ENCODE results near the gene OGDHL. TPM values are rescaled to one million over a fixed set of nuclear protein-coding genes. Genes with fewer than 3 reads are reported as not detected.

The OGDHL gene
- total and polyA plus RNA-seq, 8 donors: 0.31 to 26.8 (median 3.7) TPM; not detected in 1

DNA sequence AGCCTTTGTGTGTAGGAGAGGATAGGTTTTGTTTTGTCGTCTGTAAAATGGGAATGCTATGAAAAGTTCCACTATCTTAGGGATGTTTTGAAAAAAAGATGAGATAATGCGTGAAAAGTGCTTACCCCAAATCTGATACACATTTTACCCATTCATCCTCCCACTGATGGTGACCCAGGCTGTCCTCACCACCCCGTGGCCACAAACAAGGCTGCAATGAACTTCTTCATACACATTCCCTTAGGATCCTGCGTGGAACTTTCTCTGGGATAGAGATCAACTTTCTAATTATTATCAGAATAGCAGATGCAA is 399 bp upstream of the OGDHL start:
- no peak for TF ChIP-seq EP300 (IDR thresholded peaks at IDR 0.05)
- TF ChIP-seq POLR2AphosphoS5 (IDR thresholded peaks at IDR 0.05): no peak
- TF ChIP-seq POLR2A (IDR thresholded peaks at IDR 0.05): no peak
- TF ChIP-seq, protein P1, sequence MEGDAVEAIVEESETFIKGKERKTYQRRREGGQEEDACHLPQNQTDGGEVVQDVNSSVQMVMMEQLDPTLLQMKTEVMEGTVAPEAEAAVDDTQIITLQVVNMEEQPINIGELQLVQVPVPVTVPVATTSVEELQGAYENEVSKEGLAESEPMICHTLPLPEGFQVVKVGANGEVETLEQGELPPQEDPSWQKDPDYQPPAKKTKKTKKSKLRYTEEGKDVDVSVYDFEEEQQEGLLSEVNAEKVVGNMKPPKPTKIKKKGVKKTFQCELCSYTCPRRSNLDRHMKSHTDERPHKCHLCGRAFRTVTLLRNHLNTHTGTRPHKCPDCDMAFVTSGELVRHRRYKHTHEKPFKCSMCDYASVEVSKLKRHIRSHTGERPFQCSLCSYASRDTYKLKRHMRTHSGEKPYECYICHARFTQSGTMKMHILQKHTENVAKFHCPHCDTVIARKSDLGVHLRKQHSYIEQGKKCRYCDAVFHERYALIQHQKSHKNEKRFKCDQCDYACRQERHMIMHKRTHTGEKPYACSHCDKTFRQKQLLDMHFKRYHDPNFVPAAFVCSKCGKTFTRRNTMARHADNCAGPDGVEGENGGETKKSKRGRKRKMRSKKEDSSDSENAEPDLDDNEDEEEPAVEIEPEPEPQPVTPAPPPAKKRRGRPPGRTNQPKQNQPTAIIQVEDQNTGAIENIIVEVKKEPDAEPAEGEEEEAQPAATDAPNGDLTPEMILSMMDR (IDR thresholded peaks at IDR 0.05): no peak
- Histone ChIP-seq H3K27ac (no peak overlapping the region), H3K36me3 (no peaks in the 10 kb centered on the region), H3K27me3 (peaks cover 0 to 83% (median 16%) of the 10 kb centered on the region in 3 donors), H3K4me3 (peak overlapping the region; percentile 50 to 77 (median 60)), H3K4me1 (peaks cover 5 to 14% (median 11%) of the 10 kb centered on the region in 4 donors), H3K9me3 (peaks cover 0 to 15% (median 5%) of the 10 kb centered on the region in 4 donors)
- no peak for DNase-seq
- intact Hi-C loops (cut with DNase I; ENCODE audit: low total_unique reads): no loop called here
- 32 to 41% (median 38%) methylated on average over 4 of the region's 4 CpGs for WGBS, 5 donors

- Histone ChIP-seq H3K36me3 (no peaks in the 10 kb centered on the region), H3K27ac (no peak overlapping the region), H3K4me1 (peaks cover 5 to 14% (median 11%) of the 10 kb centered on the region in 4 donors), H3K9me3 (peaks cover 0 to 2% (median under 1%) of the 10 kb centered on the region in 4 donors), H3K4me3 (peak overlapping the region; percentile 50 to 77 (median 60)), H3K27me3 (peaks cover 0 to 77% (median 16%) of the 10 kb centered on the region in 3 donors)
- peak; percentile 9 to 16 for DNase-seq
- WGBS, 5 donors: 15 to 23% (median 21%) methylated on average over 13 to 16 of the region's 16 CpGs
- intact Hi-C loops (cut with DNase I; ENCODE audit: low total_unique reads): no loop called here
- TF ChIP-seq POLR2AphosphoS5 (IDR thresholded peaks at IDR 0.05): no peak
- no peak for TF ChIP-seq EP300 (IDR thresholded peaks at IDR 0.05)
- no peak for TF ChIP-seq POLR2A (IDR thresholded peaks at IDR 0.05)
- TF ChIP-seq, protein P1 (IDR thresholded peaks at IDR 0.05): no peak
These were observed 828 bp downstream of the OGDHL start for GRCh38 chr10:49761201-49761788.

DNA sequence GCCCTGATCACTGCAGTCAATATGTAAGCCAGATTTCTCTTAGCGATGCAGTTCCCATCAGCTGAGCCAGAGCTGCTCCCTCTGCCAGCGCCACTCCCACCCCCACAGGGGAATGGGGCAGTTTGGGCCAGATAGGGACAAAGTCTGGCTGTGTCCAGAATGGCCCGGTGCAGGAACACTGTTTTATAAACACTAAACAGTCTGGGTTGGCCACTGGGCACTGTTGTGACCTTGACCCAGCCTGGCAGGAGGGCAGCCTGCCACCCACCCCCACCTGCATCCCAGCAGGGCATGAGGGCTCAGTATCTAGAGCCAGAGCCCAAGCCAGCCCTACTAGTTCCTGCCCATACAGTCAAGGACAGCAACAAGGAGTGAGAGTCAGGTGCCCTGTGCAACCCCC is 1.3 kb downstream of the OGDHL start:
- no peaks in the 10 kb centered on the region for H3K9me3 ChIP-seq
- no peak overlapping the region for H3K27ac ChIP-seq
- no peak overlapping the region for H3K4me3 ChIP-seq
- 50 to 68% (median 59%) methylated on average over 1 to 3 of the region's 3 CpGs for WGBS, 5 donors
- peak in 1 of 2 donors; percentile 11 for DNase-seq
- peaks cover 0 to 72% (median 16%) of the 10 kb centered on the region in 3 donors for H3K27me3 ChIP-seq
- intact Hi-C loops (cut with DNase I; ENCODE audit: low total_unique reads): no loop called here
- no peaks in the 10 kb centered on the region for H3K36me3 ChIP-seq
- peaks cover 5 to 14% (median 11%) of the 10 kb centered on the region in 4 donors for H3K4me1 ChIP-seq
- no peak for TF ChIP-seq EP300 (IDR thresholded peaks at IDR 0.05)
- TF ChIP-seq, protein P1 (IDR thresholded peaks at IDR 0.05): no peak
- no peak for TF ChIP-seq POLR2A (IDR thresholded peaks at IDR 0.05)
- TF ChIP-seq POLR2AphosphoS5 (IDR thresholded peaks at IDR 0.05): no peak

- TF ChIP-seq POLR2A (IDR thresholded peaks at IDR 0.05) (no peak), EP300 (IDR thresholded peaks at IDR 0.05) (no peak), POLR2AphosphoS5 (IDR thresholded peaks at IDR 0.05) (no peak)
- TF ChIP-seq, protein P1 (IDR thresholded peaks at IDR 0.05): no peak
- 70 to 80% (median 79%) methylated on average over 10 of the region's 10 CpGs for WGBS, 5 donors
- no peaks in the 10 kb centered on the region for H3K9me3 ChIP-seq
- peaks cover 5 to 14% (median 11%) of the 10 kb centered on the region in 4 donors for H3K4me1 ChIP-seq
- no peaks in the 10 kb centered on the region for H3K36me3 ChIP-seq
- H3K4me3 ChIP-seq: no peak overlapping the region
- H3K27ac ChIP-seq: no peak overlapping the region
- DNase-seq: peak in 1 of 2 donors; percentile 17
- H3K27me3 ChIP-seq: peaks cover 0 to 66% (median 16%) of the 10 kb centered on the region in 3 donors
- intact Hi-C loops (cut with DNase I; ENCODE audit: low total_unique reads): no loop called here
These were observed 2.2 kb downstream of the OGDHL start for GRCh38 chr10:49759787-49760551.

Data from stomach (tissue), 9 donors.